ENCODE results near the gene POLA2. TPM values are rescaled to one million over a fixed set of nuclear protein-coding genes. Genes with fewer than 3 reads are reported as not detected.

POLA2 gene
- total and polyA plus RNA-seq, 9 of the 15 experiments (the other 6 are each of a cell fraction or from before 2014, with no cell fraction given) = 2.7 to 134 (median 44.4) TPM

DNA sequence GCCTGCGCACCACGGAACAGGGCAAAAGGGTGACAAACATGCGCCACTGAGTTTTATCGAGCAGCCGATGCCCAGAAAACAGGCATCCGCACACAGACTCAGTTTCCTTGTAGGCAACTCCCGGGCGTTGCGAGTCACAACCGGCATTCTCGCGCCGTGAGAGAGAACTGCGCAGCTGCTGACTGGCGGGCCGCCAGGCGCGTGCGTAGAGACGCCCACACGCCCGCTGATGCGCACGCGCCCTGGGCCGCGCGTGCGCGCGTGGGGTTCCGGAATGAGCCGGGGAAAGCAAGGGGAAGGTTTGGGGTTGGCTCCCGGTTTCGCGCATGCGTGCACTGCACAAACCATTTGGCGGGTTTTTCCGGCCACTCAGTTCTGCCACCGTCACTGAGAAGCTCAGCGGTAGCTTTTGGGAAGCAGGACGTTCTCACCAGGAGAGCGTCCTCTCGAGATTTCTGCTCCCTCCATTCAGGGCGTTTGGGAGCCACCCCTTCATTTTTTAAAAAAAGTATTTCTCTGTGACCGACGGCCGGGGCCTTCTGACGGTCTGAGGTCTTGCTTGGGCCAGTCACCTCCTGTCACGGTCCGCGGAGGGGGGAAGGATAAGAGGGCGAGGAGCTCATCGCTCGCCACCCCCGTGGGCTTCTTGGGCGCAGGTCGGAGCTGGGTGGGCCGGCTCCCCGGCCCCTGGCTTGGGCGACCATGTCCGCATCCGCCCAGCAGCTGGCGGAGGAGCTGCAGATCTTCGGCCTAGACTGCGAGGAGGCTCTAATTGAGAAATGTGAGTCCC is at the start of gene POLA2 (continued):
- TF ChIP-seq, protein P1, sequence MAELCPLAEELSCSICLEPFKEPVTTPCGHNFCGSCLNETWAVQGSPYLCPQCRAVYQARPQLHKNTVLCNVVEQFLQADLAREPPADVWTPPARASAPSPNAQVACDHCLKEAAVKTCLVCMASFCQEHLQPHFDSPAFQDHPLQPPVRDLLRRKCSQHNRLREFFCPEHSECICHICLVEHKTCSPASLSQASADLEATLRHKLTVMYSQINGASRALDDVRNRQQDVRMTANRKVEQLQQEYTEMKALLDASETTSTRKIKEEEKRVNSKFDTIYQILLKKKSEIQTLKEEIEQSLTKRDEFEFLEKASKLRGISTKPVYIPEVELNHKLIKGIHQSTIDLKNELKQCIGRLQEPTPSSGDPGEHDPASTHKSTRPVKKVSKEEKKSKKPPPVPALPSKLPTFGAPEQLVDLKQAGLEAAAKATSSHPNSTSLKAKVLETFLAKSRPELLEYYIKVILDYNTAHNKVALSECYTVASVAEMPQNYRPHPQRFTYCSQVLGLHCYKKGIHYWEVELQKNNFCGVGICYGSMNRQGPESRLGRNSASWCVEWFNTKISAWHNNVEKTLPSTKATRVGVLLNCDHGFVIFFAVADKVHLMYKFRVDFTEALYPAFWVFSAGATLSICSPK (IDR thresholded peaks at IDR 0.05; ENCODE audit: borderline replicate concordance) = no peak
- TF ChIP-seq JUN (IDR thresholded peaks at IDR 0.05; ENCODE audit: borderline replicate concordance, low read depth, low read length) (peak; percentile 25; the same call in 1 of the 2 replicates), JUN (CRISPR knock-in tag; IDR thresholded peaks at IDR 0.05; ENCODE audit: borderline replicate concordance) (no peak), ZNF3 (CRISPR knock-in tag; IDR thresholded peaks at IDR 0.05) (no peak), NR2F6 (CRISPR knock-in tag; IDR thresholded peaks at IDR 0.05) (no peak), PTTG1 (tag; IDR thresholded peaks at IDR 0.05; ENCODE audit: low read depth) (no peak)
- TF ChIP-seq, protein P2, sequence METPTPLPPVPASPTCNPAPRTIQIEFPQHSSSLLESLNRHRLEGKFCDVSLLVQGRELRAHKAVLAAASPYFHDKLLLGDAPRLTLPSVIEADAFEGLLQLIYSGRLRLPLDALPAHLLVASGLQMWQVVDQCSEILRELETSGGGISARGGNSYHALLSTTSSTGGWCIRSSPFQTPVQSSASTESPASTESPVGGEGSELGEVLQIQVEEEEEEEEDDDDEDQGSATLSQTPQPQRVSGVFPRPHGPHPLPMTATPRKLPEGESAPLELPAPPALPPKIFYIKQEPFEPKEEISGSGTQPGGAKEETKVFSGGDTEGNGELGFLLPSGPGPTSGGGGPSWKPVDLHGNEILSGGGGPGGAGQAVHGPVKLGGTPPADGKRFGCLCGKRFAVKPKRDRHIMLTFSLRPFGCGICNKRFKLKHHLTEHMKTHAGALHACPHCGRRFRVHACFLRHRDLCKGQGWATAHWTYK (CRISPR knock-in tag; IDR thresholded peaks at IDR 0.05) = no peak
